ENCODE results near the gene MED27. TPM values are rescaled to one million over a fixed set of nuclear protein-coding genes. Genes with fewer than 3 reads are reported as not detected.
"Not testable (repeated sequence)": the region's sequence is repeated elsewhere in the genome, so short reads cannot be mapped to it uniquely, and the experiment has no call there.

MED27 gene
- polyA plus RNA-seq, 1 donor = 12.6 TPM

- no peak overlapping the region for H3K27ac ChIP-seq (ENCODE audit: low read length)
- no peaks in the 10 kb centered on the region for H3K9me3 ChIP-seq (ENCODE audit: control insufficient read depth, low read depth, low read length)
- H3K4me1 ChIP-seq (ENCODE audit: control insufficient read depth, insufficient read depth, low read length) = no peaks in the 10 kb centered on the region
- no peak for DNase-seq
- H3K27me3 ChIP-seq (ENCODE audit: control insufficient read depth, insufficient read depth, low read length) = no peaks in the 10 kb centered on the region
- 86% methylated on average over 1 of the region's 6 CpGs for WGBS (ENCODE audit: insufficient coverage, low lambda C conversion rate)
- no peak overlapping the region for H3K4me3 ChIP-seq (ENCODE audit: low read length)
- H3K36me3 ChIP-seq (ENCODE audit: control insufficient read depth, insufficient read depth, low read length) = no peaks in the 10 kb centered on the region
Measured at GRCh38 chr9:131925677-131926177, 153.9 kb downstream of the MED27 start.

- Histone ChIP-seq H3K4me1 (ENCODE audit: control insufficient read depth, insufficient read depth, low read length) (no peaks in the 10 kb centered on the region), H3K27me3 (ENCODE audit: control insufficient read depth, insufficient read depth, low read length) (no peaks in the 10 kb centered on the region), H3K4me3 (ENCODE audit: low read length) (no peak overlapping the region), H3K27ac (ENCODE audit: low read length) (no peak overlapping the region), H3K36me3 (ENCODE audit: control insufficient read depth, insufficient read depth, low read length) (no peaks in the 10 kb centered on the region), H3K9me3 (ENCODE audit: control insufficient read depth, low read depth, low read length) (no peaks in the 10 kb centered on the region)
- no peak for DNase-seq
- WGBS (ENCODE audit: insufficient coverage, low lambda C conversion rate) = 100% methylated on average over 1 of the region's 4 CpGs
Measured at GRCh38 chr9:131923766-131924165, 155.9 kb downstream of the MED27 start.

GRCh38 chr9:131923132-131923671, 156.5 kb downstream of the MED27 start:
- no peaks in the 10 kb centered on the region for H3K36me3 ChIP-seq (ENCODE audit: control insufficient read depth, insufficient read depth, low read length)
- no peaks in the 10 kb centered on the region for H3K27me3 ChIP-seq (ENCODE audit: control insufficient read depth, insufficient read depth, low read length)
- no peak overlapping the region for H3K4me3 ChIP-seq (ENCODE audit: low read length)
- H3K27ac ChIP-seq (ENCODE audit: low read length) = no peak overlapping the region
- no peaks in the 10 kb centered on the region for H3K4me1 ChIP-seq (ENCODE audit: control insufficient read depth, insufficient read depth, low read length)
- WGBS (ENCODE audit: insufficient coverage, low lambda C conversion rate) = no CpG with 5 or more reads among the region's 3 CpGs
- H3K9me3 ChIP-seq (ENCODE audit: control insufficient read depth, low read depth, low read length) = no peaks in the 10 kb centered on the region
- DNase-seq = no peak

- not testable (repeated sequence) for H3K36me3 ChIP-seq (ENCODE audit: control insufficient read depth, insufficient read depth, low read length); H3K4me3 ChIP-seq (ENCODE audit: low read length); H3K27me3 ChIP-seq (ENCODE audit: control insufficient read depth, insufficient read depth, low read length); DNase-seq; H3K27ac ChIP-seq (ENCODE audit: low read length); H3K9me3 ChIP-seq (ENCODE audit: control insufficient read depth, low read depth, low read length); H3K4me1 ChIP-seq (ENCODE audit: control insufficient read depth, insufficient read depth, low read length)
- no CpG with 5 or more reads among the region's 5 CpGs for WGBS (ENCODE audit: insufficient coverage, low lambda C conversion rate)
Measured at GRCh38 chr9:131921635-131922034, 158.0 kb downstream of the MED27 start.

- no peaks in the 10 kb centered on the region for H3K36me3 ChIP-seq (ENCODE audit: control insufficient read depth, insufficient read depth, low read length)
- no peaks in the 10 kb centered on the region for H3K9me3 ChIP-seq (ENCODE audit: control insufficient read depth, low read depth, low read length)
- WGBS (ENCODE audit: insufficient coverage, low lambda C conversion rate) = no CpG with 5 or more reads among the region's 1 CpG
- H3K4me1 ChIP-seq (ENCODE audit: control insufficient read depth, insufficient read depth, low read length) = no peaks in the 10 kb centered on the region
- H3K4me3 ChIP-seq (ENCODE audit: low read length) = no peak overlapping the region
- no peak for DNase-seq
- no peaks in the 10 kb centered on the region for H3K27me3 ChIP-seq (ENCODE audit: control insufficient read depth, insufficient read depth, low read length)
- no peak overlapping the region for H3K27ac ChIP-seq (ENCODE audit: low read length)
Measured at GRCh38 chr9:131919216-131919615, 160.5 kb downstream of the MED27 start.

GRCh38 chr9:131918481-131918880, 161.2 kb downstream of the MED27 start:
- DNase-seq = no peak
- no peaks in the 10 kb centered on the region for H3K36me3 ChIP-seq (ENCODE audit: control insufficient read depth, insufficient read depth, low read length)
- no peak overlapping the region for H3K27ac ChIP-seq (ENCODE audit: low read length)
- no peak overlapping the region for H3K4me3 ChIP-seq (ENCODE audit: low read length)
- no CpG with 5 or more reads among the region's 5 CpGs for WGBS (ENCODE audit: insufficient coverage, low lambda C conversion rate)
- no peaks in the 10 kb centered on the region for H3K27me3 ChIP-seq (ENCODE audit: control insufficient read depth, insufficient read depth, low read length)
- no peaks in the 10 kb centered on the region for H3K4me1 ChIP-seq (ENCODE audit: control insufficient read depth, insufficient read depth, low read length)
- no peaks in the 10 kb centered on the region for H3K9me3 ChIP-seq (ENCODE audit: control insufficient read depth, low read depth, low read length)

GRCh38 chr9:131917009-131917408, 162.7 kb downstream of the MED27 start:
- Histone ChIP-seq H3K27ac (ENCODE audit: low read length) (no peak overlapping the region), H3K4me1 (ENCODE audit: control insufficient read depth, insufficient read depth, low read length) (no peaks in the 10 kb centered on the region), H3K36me3 (ENCODE audit: control insufficient read depth, insufficient read depth, low read length) (no peaks in the 10 kb centered on the region), H3K4me3 (ENCODE audit: low read length) (no peak overlapping the region), H3K27me3 (ENCODE audit: control insufficient read depth, insufficient read depth, low read length) (no peaks in the 10 kb centered on the region), H3K9me3 (ENCODE audit: control insufficient read depth, low read depth, low read length) (no peaks in the 10 kb centered on the region)
- no peak for DNase-seq
- no CpG with 5 or more reads among the region's 2 CpGs for WGBS (ENCODE audit: insufficient coverage, low lambda C conversion rate)

- Histone ChIP-seq H3K9me3 (ENCODE audit: control insufficient read depth, low read depth, low read length) (no peaks in the 10 kb centered on the region), H3K27me3 (ENCODE audit: control insufficient read depth, insufficient read depth, low read length) (no peaks in the 10 kb centered on the region), H3K4me1 (ENCODE audit: control insufficient read depth, insufficient read depth, low read length) (no peaks in the 10 kb centered on the region), H3K4me3 (ENCODE audit: low read length) (no peak overlapping the region), H3K36me3 (ENCODE audit: control insufficient read depth, insufficient read depth, low read length) (no peaks in the 10 kb centered on the region), H3K27ac (ENCODE audit: low read length) (no peak overlapping the region)
- WGBS (ENCODE audit: insufficient coverage, low lambda C conversion rate) = 100% methylated on average over 2 of the region's 2 CpGs
- DNase-seq = no peak
Measured at GRCh38 chr9:131915181-131915580, 164.5 kb downstream of the MED27 start.

GRCh38 chr9:131912671-131913070, 167.0 kb downstream of the MED27 start:
- peaks cover 2% of the 10 kb centered on the region for H3K9me3 ChIP-seq (ENCODE audit: control insufficient read depth, low read depth, low read length)
- no peak overlapping the region for H3K4me3 ChIP-seq (ENCODE audit: low read length)
- H3K36me3 ChIP-seq (ENCODE audit: control insufficient read depth, insufficient read depth, low read length) = no peaks in the 10 kb centered on the region
- no peaks in the 10 kb centered on the region for H3K4me1 ChIP-seq (ENCODE audit: control insufficient read depth, insufficient read depth, low read length)
- H3K27ac ChIP-seq (ENCODE audit: low read length) = no peak overlapping the region
- DNase-seq = no peak
- 100% methylated on average over 2 of the region's 3 CpGs for WGBS (ENCODE audit: insufficient coverage, low lambda C conversion rate)
- no peaks in the 10 kb centered on the region for H3K27me3 ChIP-seq (ENCODE audit: control insufficient read depth, insufficient read depth, low read length)

- no peak for DNase-seq
- WGBS (ENCODE audit: insufficient coverage, low lambda C conversion rate) = 100% methylated on average over 1 of the region's 1 CpG
- Histone ChIP-seq H3K4me3 (ENCODE audit: low read length) (no peak overlapping the region), H3K4me1 (ENCODE audit: control insufficient read depth, insufficient read depth, low read length) (no peaks in the 10 kb centered on the region), H3K27me3 (ENCODE audit: control insufficient read depth, insufficient read depth, low read length) (no peaks in the 10 kb centered on the region), H3K27ac (ENCODE audit: low read length) (no peak overlapping the region), H3K9me3 (ENCODE audit: control insufficient read depth, low read depth, low read length) (peaks cover 7% of the 10 kb centered on the region), H3K36me3 (ENCODE audit: control insufficient read depth, insufficient read depth, low read length) (no peaks in the 10 kb centered on the region)
Measured at GRCh38 chr9:131912069-131912468, 167.6 kb downstream of the MED27 start.

- H3K4me1 ChIP-seq (ENCODE audit: control insufficient read depth, insufficient read depth, low read length) = no peaks in the 10 kb centered on the region
- no peaks in the 10 kb centered on the region for H3K36me3 ChIP-seq (ENCODE audit: control insufficient read depth, insufficient read depth, low read length)
- H3K27ac ChIP-seq (ENCODE audit: low read length) = no peak overlapping the region
- WGBS (ENCODE audit: insufficient coverage, low lambda C conversion rate) = 95% methylated on average over 4 of the region's 7 CpGs
- DNase-seq = no peak
- no peaks in the 10 kb centered on the region for H3K27me3 ChIP-seq (ENCODE audit: control insufficient read depth, insufficient read depth, low read length)
- peaks cover 9% of the 10 kb centered on the region for H3K9me3 ChIP-seq (ENCODE audit: control insufficient read depth, low read depth, low read length)
- H3K4me3 ChIP-seq (ENCODE audit: low read length) = no peak overlapping the region
Measured at GRCh38 chr9:131910572-131910971, 169.1 kb downstream of the MED27 start.

All from large intestine (tissue), 3 donors.